Measurements from ENCODE around the gene VWA3B.
A peak's percentile ranks its signal among the peaks of the same experiment; 100 is the strongest.

DNA sequence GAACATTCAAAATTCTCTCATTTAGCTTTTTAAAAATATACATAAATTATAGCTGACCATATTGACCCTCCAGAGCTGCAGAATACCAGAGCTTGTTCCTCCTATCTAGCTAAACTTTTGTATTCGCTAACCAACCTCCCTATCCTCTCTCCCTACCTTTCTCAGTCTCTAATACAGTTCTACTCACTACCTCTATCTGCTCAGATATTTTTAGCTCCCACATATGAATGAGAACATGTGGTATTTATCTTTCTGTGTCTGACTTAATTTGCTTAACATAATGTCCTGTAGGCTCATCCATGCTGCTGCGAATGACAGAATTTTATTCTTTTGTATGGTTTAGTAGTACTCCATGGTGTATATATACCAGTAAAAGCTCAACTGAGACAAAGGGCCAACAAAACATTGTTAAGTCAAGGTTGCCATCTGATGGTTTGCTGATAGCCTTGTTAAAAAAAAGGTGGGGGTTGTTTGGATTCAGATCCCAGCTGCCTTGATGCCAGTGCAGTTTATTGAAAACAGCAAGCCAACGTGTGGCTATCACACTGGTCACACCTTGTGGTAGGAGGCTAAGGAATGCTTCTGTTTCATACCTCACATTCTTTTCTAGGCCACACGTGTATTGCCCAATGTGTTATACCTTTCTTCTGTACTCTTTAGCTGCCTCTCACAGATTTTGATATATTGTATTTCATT lies 101.5 kb downstream of the VWA3B start:
- TF ChIP-seq, protein P1, sequence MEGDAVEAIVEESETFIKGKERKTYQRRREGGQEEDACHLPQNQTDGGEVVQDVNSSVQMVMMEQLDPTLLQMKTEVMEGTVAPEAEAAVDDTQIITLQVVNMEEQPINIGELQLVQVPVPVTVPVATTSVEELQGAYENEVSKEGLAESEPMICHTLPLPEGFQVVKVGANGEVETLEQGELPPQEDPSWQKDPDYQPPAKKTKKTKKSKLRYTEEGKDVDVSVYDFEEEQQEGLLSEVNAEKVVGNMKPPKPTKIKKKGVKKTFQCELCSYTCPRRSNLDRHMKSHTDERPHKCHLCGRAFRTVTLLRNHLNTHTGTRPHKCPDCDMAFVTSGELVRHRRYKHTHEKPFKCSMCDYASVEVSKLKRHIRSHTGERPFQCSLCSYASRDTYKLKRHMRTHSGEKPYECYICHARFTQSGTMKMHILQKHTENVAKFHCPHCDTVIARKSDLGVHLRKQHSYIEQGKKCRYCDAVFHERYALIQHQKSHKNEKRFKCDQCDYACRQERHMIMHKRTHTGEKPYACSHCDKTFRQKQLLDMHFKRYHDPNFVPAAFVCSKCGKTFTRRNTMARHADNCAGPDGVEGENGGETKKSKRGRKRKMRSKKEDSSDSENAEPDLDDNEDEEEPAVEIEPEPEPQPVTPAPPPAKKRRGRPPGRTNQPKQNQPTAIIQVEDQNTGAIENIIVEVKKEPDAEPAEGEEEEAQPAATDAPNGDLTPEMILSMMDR (optimal IDR thresholded peaks at IDR 0.05 in 1 of 3, IDR thresholded peaks at IDR 0.05 in 1 of 3, conservative IDR thresholded peaks at IDR 0.05 in 1 of 3; ENCODE audit: extremely low read depth in 1 of 3, insufficient read depth in 2 of 3, low read length in 3 of 3) = peak in 2 of 3 experiments; percentile 42 to 53
- TF ChIP-seq EZH2 (IDR thresholded peaks at IDR 0.05; ENCODE audit: low read length) = no peak

Data from keratinocyte (primary cell).